PC-3 (cell line): Measurements from ENCODE around the gene RSPRY1. TPM values are rescaled to one million over a fixed set of nuclear protein-coding genes. Genes with fewer than 3 reads are reported as not detected.
A peak's percentile ranks its signal among the peaks of the same experiment; 100 is the strongest.

Source experiments
- ATAC-seq: fragments of 200-7000 bp; cut with Tn5 transposase; 2 replicates; pipeline ENCODE4 v1.9.1; 2020; ENCODE audit warnings: mild to moderate bottlenecking, moderate library complexity
- BruUV-seq: library from RNA; stranded (reverse); fragments of 400-500 nt; replicated peaks from 2 replicates; lab custom pipeline; 2021; lab: Mats Ljungman, UMichigan
- CTCF ChIA-PET: fragments of 300-600 bp; sonication (Branson Sonifier 250); formaldehyde crosslinking; loops from one replicate; lab custom pipeline; 2022; ENCODE audit warnings: antibody characterized with exemption; lab: Charles Lee
- POLR2A ChIA-PET: fragments of 300-600 bp; sonication (Branson Sonifier 250); formaldehyde crosslinking; loops from one replicate; lab custom pipeline; 2022; ENCODE audit warnings: antibody characterized with exemption; ENCODE audit not compliant: unreplicated experiment; lab: Charles Lee
- DNase-seq: peaks from one replicate; pipeline ENCODE4 v3.0.0-alpha.2; 2015
- H2AFZ ChIP-seq: fragments of 300-600 bp; sonication (generic); 2 replicates; pipeline ENCODE4 v1.6.0; 2016; ENCODE audit warnings: antibody characterized with exemption, low read length
- H3F3A ChIP-seq: fragments of 300-600 bp; sonication (generic); one replicate; pipeline ENCODE4 v1.6.0; 2017; ENCODE audit warnings: antibody characterized with exemption, low read length, control low read depth, mild to moderate bottlenecking; ENCODE audit not compliant: unreplicated experiment
- H3K27ac ChIP-seq: fragments of 300-600 bp; sonication (generic); 2 replicates; pipeline ENCODE4 v1.5.1; 2016; ENCODE audit warnings: mild to moderate bottlenecking, low read length
- H3K27me3 ChIP-seq: fragments of 300-600 bp; sonication (generic); 2 replicates; pipeline ENCODE4 v1.6.1; 2016; ENCODE audit warnings: low read length, mixed read lengths
- H3K36me3 ChIP-seq: fragments of 300-600 bp; sonication (generic); 2 replicates; pipeline ENCODE4 v1.6.1; 2016; ENCODE audit warnings: low read depth, mixed run types, low read length, mixed read lengths
- H3K4me1 ChIP-seq: fragments of 300-600 bp; sonication (generic); 2 replicates; pipeline ENCODE4 v1.5.1; 2016; ENCODE audit warnings: low read length; ENCODE audit not compliant: insufficient read depth
- H3K4me2 ChIP-seq: fragments of 300-600 bp; sonication (generic); 2 replicates; pipeline ENCODE4 v1.6.0; 2016; ENCODE audit warnings: low read length
- H3K4me3 ChIP-seq: fragments of 300-600 bp; sonication (generic); 2 replicates; pipeline ENCODE4 v1.5.1; 2016; ENCODE audit warnings: mild to moderate bottlenecking, low read length, mixed read lengths
- H3K79me2 ChIP-seq: fragments of 300-600 bp; sonication (generic); 2 replicates; pipeline ENCODE4 v1.6.1; 2017; ENCODE audit warnings: low read length, mixed read lengths
- H3K9ac ChIP-seq: fragments of 300-600 bp; sonication (generic); 2 replicates; pipeline ENCODE4 v1.6.0; 2016; ENCODE audit warnings: mild to moderate bottlenecking, low read length
- H3K9me2 ChIP-seq: fragments of 300-600 bp; sonication (generic); replicated peaks from 2 replicates; pipeline ENCODE4 v1.6.1; 2016; ENCODE audit warnings: mixed run types, low read length, mixed read lengths
- H3K9me3 ChIP-seq: fragments of 300-600 bp; sonication (generic); 2 replicates; pipeline ENCODE4 v1.6.1; 2016; ENCODE audit warnings: low read length, mixed read lengths
- H4K20me1 ChIP-seq: fragments of 300-600 bp; sonication (generic); 2 replicates; pipeline ENCODE4 v1.6.1; 2016; ENCODE audit warnings: low read length, mixed read lengths
- CTCF ChIP-seq: fragments of 300-600 bp; sonication (generic); conservative IDR thresholded peaks from 2 replicates; pipeline ENCODE4 v1.5.1; 2017; ENCODE audit warnings: antibody characterized with exemption, low read depth, mild to moderate bottlenecking, low read length
- EZH2 ChIP-seq: fragments of 300-600 bp; sonication (generic); IDR thresholded peaks from one replicate; pipeline ENCODE4 v1.6.1; 2017; ENCODE audit warnings: antibody characterized with exemption, mild to moderate bottlenecking, low read length; ENCODE audit not compliant: unreplicated experiment
- EZH2phosphoT487 ChIP-seq: fragments of 300-600 bp; sonication (generic); IDR thresholded peaks from 2 replicates; pipeline ENCODE4 v1.6.1; 2018; ENCODE audit warnings: mild to moderate bottlenecking, antibody characterized with exemption, low read length, borderline replicate concordance
- intact Hi-C: fragments of 100-400 bp; cut with micrococcal nuclease; formaldehyde crosslinking; loops from 2 replicates; pipeline ENCODE4 v1.9.0; 2023
- total RNA-seq: library from RNA; depleted of rRNA; stranded (reverse); fragments of >200 nt; gene quantifications from 2 replicates; pipeline ENCODE4 v1.2.3, GENCODE V29; 2014

The RSPRY1 gene
- total RNA-seq, 1 experiment from 2014 or later: 17.5 TPM

DNA sequence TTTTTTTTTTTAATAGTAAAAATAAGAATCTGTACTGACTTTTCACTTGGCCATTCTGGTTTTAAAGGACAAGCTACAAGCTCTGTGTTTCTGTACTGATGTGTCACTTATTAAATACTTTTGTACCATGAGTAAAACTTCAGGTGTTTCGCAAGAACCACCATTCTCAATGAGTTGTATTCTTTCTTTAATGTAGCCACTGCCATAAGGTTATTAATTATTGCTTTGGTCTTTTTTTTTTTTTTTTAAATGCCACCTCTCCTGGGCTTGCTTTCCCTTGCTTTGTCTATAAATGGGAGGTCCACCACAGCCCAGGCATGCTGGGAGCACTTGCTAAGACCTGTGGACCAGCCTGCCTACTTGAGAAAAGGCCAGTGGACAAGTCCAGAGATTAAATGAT, 67.3 kb downstream of the RSPRY1 start:
- POLR2A ChIA-PET: no interaction called here
- H3K27me3 ChIP-seq: no peaks in the 10 kb centered on the region
- no peak overlapping the region for H3K27ac ChIP-seq
- intact Hi-C loops: no loop called here
- H3K9me2 ChIP-seq: no peaks in the 10 kb centered on the region
- H3K4me1 ChIP-seq: peaks cover 16% of the 10 kb centered on the region
- no peak overlapping the region for H2AFZ ChIP-seq
- H3K9ac ChIP-seq: no peak overlapping the region
- CTCF ChIA-PET: no interaction called here
- no peak overlapping the region for H3K4me2 ChIP-seq
- H3K9me3 ChIP-seq: no peaks in the 10 kb centered on the region
- H3K79me2 ChIP-seq: no peaks in the 10 kb centered on the region
- BruUV-seq: no TSS peak
- H3K36me3 ChIP-seq: peaks cover 10% of the 10 kb centered on the region
- H3F3A ChIP-seq: no peaks in the 10 kb centered on the region
- H4K20me1 ChIP-seq: no peaks in the 10 kb centered on the region
- ATAC-seq: no peak
- peak; percentile 31 for DNase-seq
- no peak overlapping the region for H3K4me3 ChIP-seq
- TF ChIP-seq EZH2phosphoT487: no peak
- no peak for TF ChIP-seq EZH2
- TF ChIP-seq CTCF: no peak

DNA sequence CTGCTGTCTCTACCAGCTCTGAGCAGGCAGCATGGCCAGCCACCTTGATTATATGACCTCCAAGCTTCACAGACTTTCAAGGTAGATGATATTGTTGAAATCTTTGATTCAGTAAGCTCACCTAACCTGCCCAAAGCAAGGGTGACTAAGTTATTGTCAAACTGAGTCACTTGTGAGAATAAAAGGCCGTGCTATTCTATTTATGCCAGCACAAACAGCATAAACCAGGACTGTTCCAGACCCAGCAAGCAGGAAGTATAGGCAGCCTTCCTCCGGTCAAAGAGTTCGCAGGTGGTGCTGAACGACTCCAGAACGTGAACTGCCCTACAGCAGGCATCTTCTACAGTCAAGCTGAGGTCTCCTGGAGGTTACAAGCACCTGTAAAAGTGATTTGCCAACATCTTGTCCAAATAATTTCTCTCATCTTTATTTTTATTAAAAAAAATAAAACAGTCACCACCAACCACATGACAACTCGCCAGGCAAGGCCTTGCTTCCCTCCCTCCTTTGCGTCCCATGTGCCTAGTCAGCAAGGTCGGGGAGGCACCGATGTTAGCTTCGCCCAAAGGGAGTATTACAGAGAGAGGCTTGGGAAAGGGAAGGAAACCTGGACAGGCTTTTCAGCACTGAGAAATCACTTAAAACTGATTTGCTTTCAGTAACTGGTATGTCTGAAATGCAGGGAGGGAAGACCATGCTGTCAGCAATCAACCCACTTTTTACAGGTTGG, 69.7 kb downstream of the RSPRY1 start:
- ATAC-seq (peak; percentile 75), DNase-seq (peak; percentile 83)
- H3K79me2 ChIP-seq: no peaks in the 10 kb centered on the region
- H3K9me2 ChIP-seq: no peaks in the 10 kb centered on the region
- no peak overlapping the region for H3K9ac ChIP-seq
- BruUV-seq: no TSS peak
- no peak overlapping the region; the same call in 1 of the 2 replicates for H2AFZ ChIP-seq
- no peaks in the 10 kb centered on the region for H3K27me3 ChIP-seq
- no peak overlapping the region; the same call in 1 of the 2 replicates for H3K4me2 ChIP-seq
- ChIA-PET POLR2A (interaction anchor here (0.7 kb wide), 1 partner anchor 335 kb away, joined by 6 read pairs; no protein-coding TSS in a partner anchor), CTCF (no interaction called here)
- no peak for TF ChIP-seq EZH2phosphoT487
- no peak for TF ChIP-seq EZH2
- TF ChIP-seq CTCF: no peak
- H3K4me3 ChIP-seq: no peak overlapping the region
- H3K36me3 ChIP-seq: peaks cover 8% of the 10 kb centered on the region
- H3K4me1 ChIP-seq: peaks cover 26% of the 10 kb centered on the region
- no peaks in the 10 kb centered on the region for H3F3A ChIP-seq
- no peaks in the 10 kb centered on the region for H3K9me3 ChIP-seq
- no peaks in the 10 kb centered on the region for H4K20me1 ChIP-seq
- intact Hi-C loops: no loop called here
- H3K27ac ChIP-seq: peak overlapping the region; percentile 36
